ENCODE measurements around the gene VAC14. TPM values are rescaled to one million over a fixed set of nuclear protein-coding genes. Genes with fewer than 3 reads are reported as not detected.
A peak's percentile ranks its signal among the peaks of the same experiment; 100 is the strongest.
"Not testable (repeated sequence)": the region's sequence is repeated elsewhere in the genome, so short reads cannot be mapped to it uniquely, and the experiment has no call there.

Gene VAC14
- total RNA-seq, 1 donor from 2014 or later = 26.2 TPM

GRCh38 chr16:70679671-70680494, 121.1 kb downstream of the VAC14 start:
- intact Hi-C loops (cut with DNase I) = no loop called here
- ATAC-seq (no peak), DNase-seq (ENCODE audit: low spot score) (no peak)

- DNase-seq (ENCODE audit: low spot score) = no peak
- intact Hi-C loops (cut with DNase I) = no loop called here
- ATAC-seq = no peak
Observed at GRCh38 chr16:70678898-70679670, 121.9 kb downstream of the VAC14 start.

GRCh38 chr16:70678121-70678897, 122.6 kb downstream of the VAC14 start:
- no peak for ATAC-seq
- intact Hi-C loops (cut with DNase I) = no loop called here
- no peak for DNase-seq (ENCODE audit: low spot score)

- no peak for DNase-seq (ENCODE audit: low spot score)
- intact Hi-C loops (cut with DNase I) = no loop called here
- ATAC-seq = no peak
Observed at GRCh38 chr16:70677499-70678120, 123.3 kb downstream of the VAC14 start.

GRCh38 chr16:70676675-70677498, 124.1 kb downstream of the VAC14 start:
- intact Hi-C loops (cut with DNase I) = no loop called here
- DNase-seq (ENCODE audit: low spot score) (peak; percentile 12), ATAC-seq (no peak)

- peak; percentile 20 for ATAC-seq
- intact Hi-C loops (cut with DNase I) = no loop called here
Observed at GRCh38 chr16:70675851-70676513, 125.0 kb downstream of the VAC14 start.

GRCh38 chr16:70674221-70675014, 126.5 kb downstream of the VAC14 start:
- no peak for DNase-seq (ENCODE audit: low spot score)
- no peak for ATAC-seq
- intact Hi-C loops (cut with DNase I) = no loop called here

More at GRCh38 chr16:70675851-70676513, 125.0 kb downstream of the VAC14 start:
- DNase-seq (ENCODE audit: low spot score) = no peak

- ATAC-seq; intact Hi-C loops (cut with DNase I); DNase-seq (ENCODE audit: low spot score): not testable (repeated sequence)
Observed at GRCh38 chr16:70670938-70671337, 130.0 kb downstream of the VAC14 start.

- no peak for DNase-seq (ENCODE audit: low spot score)
- ATAC-seq = no peak
- intact Hi-C loops (cut with DNase I) = no loop called here
Observed at GRCh38 chr16:70670175-70670574, 130.8 kb downstream of the VAC14 start.

GRCh38 chr16:70665806-70666735, 134.9 kb downstream of the VAC14 start:
- no peak for ATAC-seq
- intact Hi-C loops (cut with DNase I) = no loop called here

GRCh38 chr16:70665113-70665694, 135.8 kb downstream of the VAC14 start:
- DNase-seq (ENCODE audit: low spot score) = peak; percentile 27
- no peak for ATAC-seq
- intact Hi-C loops (cut with DNase I) = no loop called here

More at GRCh38 chr16:70665806-70666735, 134.9 kb downstream of the VAC14 start:
- peak; percentile 52 for DNase-seq (ENCODE audit: low spot score)

- intact Hi-C loops (cut with DNase I) = no loop called here
- DNase-seq (ENCODE audit: low spot score) = peak; percentile 60
- peak; percentile 5 for ATAC-seq
Observed at GRCh38 chr16:70664325-70665112, 136.4 kb downstream of the VAC14 start.

GRCh38 chr16:70663524-70664324, 137.2 kb downstream of the VAC14 start:
- ATAC-seq = no peak
- peak; percentile 59 for DNase-seq (ENCODE audit: low spot score)
- intact Hi-C loops (cut with DNase I) = no loop called here

- ATAC-seq (no peak), DNase-seq (ENCODE audit: low spot score) (peak; percentile 57)
- intact Hi-C loops (cut with DNase I) = no loop called here
Observed at GRCh38 chr16:70662991-70663523, 137.9 kb downstream of the VAC14 start.

All from sciatic nerve (tissue), 2 donors.